ENCODE results near the gene XRN2. TPM values are rescaled to one million over a fixed set of nuclear protein-coding genes. Genes with fewer than 3 reads are reported as not detected.

The XRN2 gene
- total RNA-seq, 2 experiments from 2014 or later = 48.5 to 48.9 TPM

DNA sequence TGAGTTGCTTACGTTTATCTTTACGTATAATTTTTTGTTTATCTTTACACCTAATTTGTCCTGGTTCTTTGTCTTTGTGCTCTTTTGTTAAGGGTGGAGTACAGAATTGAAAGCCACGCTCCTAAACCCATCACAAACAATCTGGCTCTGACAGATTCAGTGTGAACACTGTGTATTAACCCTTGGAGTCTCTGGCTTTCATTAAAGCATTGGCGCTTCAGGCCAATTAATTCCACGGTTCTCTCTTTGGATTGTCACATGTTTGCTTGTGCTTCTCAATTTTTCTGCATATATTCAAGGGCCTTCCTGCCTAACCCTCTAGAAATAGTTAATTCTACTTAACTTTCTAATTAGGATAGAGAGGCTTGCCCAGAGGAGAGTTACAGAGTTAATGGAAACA is 55.6 kb downstream of the XRN2 start:
- Mint-ChIP-seq H3K27me3 (no peaks in the 10 kb centered on the region), H3K4me3 (no peak overlapping the region), H3K4me1 (ENCODE audit: low read depth) (no peaks in the 10 kb centered on the region), H3K27ac (no peak overlapping the region), H3K36me3 (ENCODE audit: low read depth) (peaks cover 94% of the 10 kb centered on the region), H3K9me3 (no peaks in the 10 kb centered on the region)
- POLR2A ChIA-PET = no interaction called here
- Histone ChIP-seq H3K9me3 (ENCODE audit: control insufficient read depth in 1 of 2, insufficient read depth in 1 of 2, low read length in 2 of 2) (no peaks in the 10 kb centered on the region), H3K4me3 (ENCODE audit: low read length) (no peak overlapping the region), H3K27ac (ENCODE audit: low read depth in 1 of 2, low read length in 2 of 2) (no peak overlapping the region), H3K36me3 (ENCODE audit: insufficient read depth, low read length) (peaks cover 69% of the 10 kb centered on the region), H3K27me3 (ENCODE audit: control insufficient read depth in 1 of 2, insufficient read depth in 2 of 2, low read length in 2 of 2) (no peaks in the 10 kb centered on the region), H3K4me1 (ENCODE audit: insufficient read depth, low read length) (no peaks in the 10 kb centered on the region)
- no peak for ATAC-seq (ENCODE audit: poor library complexity)
- TF ChIP-seq CTCF (IDR thresholded peaks at IDR 0.05) = no peak
- DNase-seq = no peak
- CTCF ChIA-PET = no interaction called here
- intact Hi-C loops (cut with DNase I, micrococcal nuclease) = loop anchor here in 1 of 2 experiments (10.0 kb wide), 1 partner anchor 54 kb away; the partner anchor contains the start of gene XRN2

- ChIA-PET CTCF (interaction anchor here (1.4 kb wide), 1 partner anchor 9 kb away, joined by 3 read pairs; no protein-coding TSS in a partner anchor), POLR2A (no interaction called here)
- Histone ChIP-seq H3K27me3 (ENCODE audit: control insufficient read depth in 1 of 2, insufficient read depth in 2 of 2, low read length in 2 of 2) (no peaks in the 10 kb centered on the region), H3K27ac (ENCODE audit: low read depth in 1 of 2, low read length in 2 of 2) (no peak overlapping the region), H3K36me3 (ENCODE audit: insufficient read depth, low read length) (peaks cover 68% of the 10 kb centered on the region), H3K4me1 (ENCODE audit: insufficient read depth, low read length) (no peaks in the 10 kb centered on the region), H3K4me3 (ENCODE audit: low read length) (no peak overlapping the region), H3K9me3 (ENCODE audit: control insufficient read depth in 1 of 2, insufficient read depth in 1 of 2, low read length in 2 of 2) (no peaks in the 10 kb centered on the region)
- no peak for TF ChIP-seq CTCF (IDR thresholded peaks at IDR 0.05)
- Mint-ChIP-seq H3K27ac (no peak overlapping the region), H3K27me3 (no peaks in the 10 kb centered on the region), H3K4me1 (ENCODE audit: low read depth) (no peaks in the 10 kb centered on the region), H3K9me3 (no peaks in the 10 kb centered on the region), H3K36me3 (ENCODE audit: low read depth) (peaks cover 85% of the 10 kb centered on the region), H3K4me3 (no peak overlapping the region)
- intact Hi-C loops (cut with DNase I, micrococcal nuclease) = loop anchor here in 1 of 2 experiments (5.0 kb wide), 1 partner anchor 33 kb away; no protein-coding TSS in a partner anchor
- DNase-seq (no peak), ATAC-seq (ENCODE audit: poor library complexity) (no peak)
Measured at GRCh38 chr20:21360705-21361104, 57.6 kb downstream of the XRN2 start.

- no peaks in the 10 kb centered on the region for H3K4me1 Mint-ChIP-seq (ENCODE audit: low read depth)
- H3K27ac Mint-ChIP-seq = no peak overlapping the region
- no peak for TF ChIP-seq CTCF (IDR thresholded peaks at IDR 0.05)
- ChIA-PET CTCF (no interaction called here), POLR2A (no interaction called here)
- Histone ChIP-seq H3K9me3 (ENCODE audit: control insufficient read depth in 1 of 2, insufficient read depth in 1 of 2, low read length in 2 of 2) (no peaks in the 10 kb centered on the region), H3K27me3 (ENCODE audit: control insufficient read depth in 1 of 2, insufficient read depth in 2 of 2, low read length in 2 of 2) (no peaks in the 10 kb centered on the region), H3K4me3 (ENCODE audit: low read length) (no peak overlapping the region), H3K36me3 (ENCODE audit: insufficient read depth, low read length) (peaks cover 63% of the 10 kb centered on the region), H3K4me1 (ENCODE audit: insufficient read depth, low read length) (no peaks in the 10 kb centered on the region), H3K27ac (ENCODE audit: low read depth in 1 of 2, low read length in 2 of 2) (no peak overlapping the region)
- intact Hi-C loops (cut with DNase I, micrococcal nuclease) = loop anchor here in 1 of 2 experiments (5.0 kb wide), 1 partner anchor 34 kb away; no protein-coding TSS in a partner anchor
- ATAC-seq (ENCODE audit: poor library complexity) (no peak), DNase-seq (no peak)
- no peaks in the 10 kb centered on the region for H3K9me3 Mint-ChIP-seq
- H3K4me3 Mint-ChIP-seq = no peak overlapping the region
- no peaks in the 10 kb centered on the region for H3K27me3 Mint-ChIP-seq
- peaks cover 81% of the 10 kb centered on the region for H3K36me3 Mint-ChIP-seq (ENCODE audit: low read depth)
Measured at GRCh38 chr20:21361266-21361665, 58.1 kb downstream of the XRN2 start.

Measured in CD4-positive, alpha-beta T cell (primary cell).